GM12892 (cell line): ENCODE results near the gene IL24. TPM values are rescaled to one million over a fixed set of nuclear protein-coding genes. Genes with fewer than 3 reads are reported as not detected.
"Not testable (repeated sequence)": the region's sequence is repeated elsewhere in the genome, so short reads cannot be mapped to it uniquely, and the experiment has no call there.

Experiments used
- DNase-seq: peaks from one replicate; pipeline ENCODE4 v3.0.0; 2011; ENCODE audit not compliant: insufficient read length
- FAIRE-seq: peaks from 2 replicates; lab custom pipeline; 2011; peaks lifted over from hg19 to GRCh38; lab: Jason Lieb, UNC
- POLR2A ChIP-seq: IDR thresholded peaks from 2 replicates; pipeline ENCODE4 v1.6.1; 2011; ENCODE audit warnings: low read depth, low read length, control low read depth
- POLR2AphosphoS5 ChIP-seq: IDR thresholded peaks from 2 replicates; pipeline ENCODE4 v1.6.1; 2011; ENCODE audit warnings: low read depth, low read length, control low read depth
- TAF1 ChIP-seq: IDR thresholded peaks from 2 replicates; pipeline ENCODE4 v1.6.1; 2011; ENCODE audit warnings: low read depth, mild to moderate bottlenecking, control low read depth, low read length, borderline replicate concordance
- polyA plus RNA-seq: library from polyadenylated mRNA; unstranded; fragments of >200 nt; gene quantifications from one replicate; pipeline ENCODE4 v1.2.1, GENCODE V29; 2012; ENCODE audit warnings: missing spikeins, inconsistent platforms; ENCODE audit not compliant: missing spikeins

Gene IL24, protein sequence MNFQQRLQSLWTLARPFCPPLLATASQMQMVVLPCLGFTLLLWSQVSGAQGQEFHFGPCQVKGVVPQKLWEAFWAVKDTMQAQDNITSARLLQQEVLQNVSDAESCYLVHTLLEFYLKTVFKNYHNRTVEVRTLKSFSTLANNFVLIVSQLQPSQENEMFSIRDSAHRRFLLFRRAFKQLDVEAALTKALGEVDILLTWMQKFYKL
- polyA plus RNA-seq, result 12.3 TPM

DNA sequence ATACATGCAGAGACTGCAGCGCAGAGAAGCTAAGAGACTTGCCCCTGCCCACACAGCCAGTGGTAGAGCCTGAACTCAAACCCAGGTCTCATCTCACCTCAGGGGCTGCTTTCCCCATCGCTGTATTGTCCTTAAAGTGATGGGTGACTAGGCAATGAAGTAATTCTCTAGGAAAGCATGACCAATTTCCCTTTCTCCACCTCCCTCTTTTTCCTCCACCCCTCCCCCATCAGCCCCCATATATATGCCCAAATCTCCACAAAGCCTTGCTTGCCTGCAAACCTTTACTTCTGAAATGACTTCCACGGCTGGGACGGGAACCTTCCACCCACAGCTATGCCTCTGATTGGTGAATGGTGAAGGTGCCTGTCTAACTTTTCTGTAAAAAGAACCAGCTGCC lies at the start of gene IL24:
TSS of gene IL24 (plus strand) at position 269 of the 400 bp plus-strand sequence. CDS start 390 bp downstream, outside the sequence.
- FAIRE-seq, result no peak
- DNase-seq, result no peak
- TF ChIP-seq POLR2A, result no peak
- TF ChIP-seq POLR2AphosphoS5, result no peak
- no peak for TF ChIP-seq TAF1

DNA sequence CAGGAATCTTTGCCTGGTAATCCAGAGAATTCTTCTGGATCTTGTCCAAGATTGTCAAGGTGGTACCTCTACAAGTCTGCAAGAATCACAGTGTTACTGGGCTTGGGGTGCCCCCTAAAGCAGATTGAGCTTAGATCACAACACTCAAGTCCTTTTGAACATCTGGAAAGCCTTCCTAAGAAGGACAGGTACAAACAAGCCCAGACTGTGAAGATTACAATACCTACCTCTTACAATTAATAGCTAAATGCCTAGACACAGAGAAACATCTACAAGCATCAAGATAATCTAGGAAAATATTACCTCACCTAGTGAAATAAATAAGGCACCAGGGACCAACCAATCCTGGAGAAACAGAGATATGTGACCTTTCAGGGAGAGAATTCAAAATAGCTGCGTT lies 49.3 kb upstream of the IL24 start:
- FAIRE-seq (no peak), DNase-seq (no peak)
- TF ChIP-seq POLR2A, result no peak
- TF ChIP-seq TAF1, result no peak
- TF ChIP-seq POLR2AphosphoS5, result no peak

DNA sequence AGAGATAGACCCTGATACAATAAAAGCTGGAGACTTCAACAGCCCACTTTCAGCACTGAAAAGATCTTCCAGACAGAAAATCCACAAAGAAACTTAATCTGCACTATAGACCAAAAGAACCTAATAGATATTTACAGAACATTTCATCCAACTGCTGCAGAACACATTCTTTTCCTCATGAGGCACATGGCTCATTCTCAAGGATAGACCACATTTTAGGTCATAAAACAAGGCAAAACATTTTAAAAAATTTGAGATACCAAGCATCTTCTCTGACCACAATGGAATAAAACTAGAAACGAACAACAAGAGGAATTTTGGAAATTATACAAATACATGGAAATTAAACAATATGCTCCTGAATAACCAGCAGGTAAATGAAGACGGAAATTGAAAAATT lies 46.8 kb upstream of the IL24 start:
- TF ChIP-seq POLR2A (no peak), POLR2AphosphoS5 (no peak), TAF1 (no peak)
- DNase-seq (no peak), FAIRE-seq (no peak)

DNA sequence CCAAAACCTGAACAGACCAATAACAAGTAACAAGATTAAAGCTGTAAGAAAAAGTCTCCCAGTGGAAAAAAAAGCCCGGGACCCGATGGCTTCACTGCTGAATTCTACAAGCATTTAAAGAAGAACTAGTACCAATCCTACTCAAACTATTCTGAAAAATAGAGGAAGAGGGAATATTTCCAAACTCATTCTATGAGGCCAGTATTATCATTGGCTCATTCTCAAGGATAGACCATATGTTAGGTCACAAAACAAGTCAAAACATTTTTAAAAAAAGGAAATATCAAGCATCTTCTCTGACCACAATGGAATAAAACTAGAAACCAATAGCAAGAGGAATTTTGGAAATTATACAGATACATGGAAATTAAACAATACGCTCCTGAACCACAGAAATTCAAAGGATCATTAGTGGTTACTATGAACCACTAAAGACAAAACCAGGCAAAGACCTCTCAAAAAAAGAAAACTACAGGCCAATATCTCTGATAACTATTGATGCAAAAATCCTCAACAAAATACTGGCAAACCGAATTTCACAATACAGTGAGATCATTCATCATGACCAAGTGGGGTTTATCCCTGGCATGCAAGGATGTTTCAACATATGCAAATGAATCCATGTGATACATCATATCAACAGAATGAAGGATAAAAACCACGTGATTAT lies 45.8 kb upstream of the IL24 start:
- no peak for FAIRE-seq
- no peak for TF ChIP-seq POLR2A
- TF ChIP-seq POLR2AphosphoS5, result no peak
- TF ChIP-seq TAF1, result no peak
- DNase-seq, result no peak

DNA sequence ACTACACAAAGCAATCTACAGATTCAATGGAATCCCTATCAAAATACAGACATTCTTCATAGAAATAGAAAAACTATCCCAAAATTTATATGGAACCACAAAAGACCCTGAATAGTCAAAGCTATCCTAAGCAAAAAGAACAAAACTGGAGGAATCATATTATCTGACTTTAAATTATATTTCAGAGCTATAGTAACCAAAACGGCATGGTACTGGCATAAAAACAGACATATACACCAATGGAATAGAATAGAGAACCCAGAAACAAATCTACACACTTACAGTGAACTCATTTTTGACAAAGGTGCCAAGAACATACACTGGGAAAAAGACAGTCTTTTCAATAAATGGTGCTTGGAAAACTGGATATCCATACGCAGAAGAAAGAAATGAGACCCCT lies 44.6 kb upstream of the IL24 start:
- not testable (repeated sequence) for DNase-seq, FAIRE-seq

DNA sequence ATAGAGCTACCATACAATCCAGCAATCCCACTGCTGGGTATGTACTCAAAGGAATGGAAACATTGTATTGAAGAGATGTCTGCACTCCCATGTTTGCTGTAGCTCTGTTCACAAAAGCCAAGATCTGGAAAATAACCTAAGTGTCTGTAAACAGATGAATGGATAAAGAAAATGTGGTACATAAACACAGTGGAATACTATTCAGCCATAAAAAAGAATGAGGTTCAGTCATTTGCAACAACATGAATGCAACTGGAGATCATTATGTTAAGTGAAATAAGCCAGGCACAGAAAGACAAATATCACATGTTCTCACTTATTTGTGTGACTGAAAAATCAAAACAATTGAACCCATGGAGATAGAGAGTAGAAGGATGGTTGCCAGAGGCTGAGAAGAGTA lies 43.5 kb upstream of the IL24 start:
- not testable (repeated sequence) for DNase-seq, FAIRE-seq

DNA sequence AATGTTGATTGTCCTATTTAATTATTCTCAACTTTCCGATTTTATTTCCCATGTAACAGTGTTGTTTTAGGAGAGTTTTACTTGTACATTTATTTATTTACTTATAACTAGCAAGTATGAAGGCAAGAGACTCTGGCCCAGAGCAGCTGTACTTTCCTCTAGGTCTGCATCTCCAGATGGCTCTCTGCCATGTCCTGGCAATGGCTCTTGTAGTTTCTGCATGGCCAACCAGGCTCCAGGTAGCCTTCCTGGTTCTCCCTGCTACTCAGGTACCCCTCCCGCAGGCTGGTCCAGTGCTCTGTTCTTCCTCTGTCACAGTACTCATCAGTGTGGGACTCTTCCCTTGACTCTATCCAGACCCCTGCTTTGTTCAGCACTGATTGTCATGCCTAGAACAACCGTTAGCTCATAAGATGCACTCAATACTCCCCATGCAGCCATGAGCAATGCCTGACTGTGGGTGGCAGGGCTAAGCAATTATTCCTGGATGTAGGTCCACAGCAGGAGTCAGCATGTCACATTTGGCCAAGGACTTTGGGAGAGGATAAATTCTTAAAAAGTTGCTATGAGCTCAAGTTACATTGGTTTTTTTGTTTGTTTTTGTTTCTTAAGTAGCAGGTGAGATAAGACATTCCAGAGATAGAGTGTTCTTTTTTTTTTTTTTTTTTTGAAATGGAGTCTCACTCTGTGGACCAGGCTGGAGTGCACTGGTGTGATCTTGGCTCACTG lies 42.7 kb upstream of the IL24 start:
- DNase-seq, result no peak
- FAIRE-seq, result no peak
- TF ChIP-seq TAF1, result no peak
- no peak for TF ChIP-seq POLR2A
- no peak for TF ChIP-seq POLR2AphosphoS5

DNA sequence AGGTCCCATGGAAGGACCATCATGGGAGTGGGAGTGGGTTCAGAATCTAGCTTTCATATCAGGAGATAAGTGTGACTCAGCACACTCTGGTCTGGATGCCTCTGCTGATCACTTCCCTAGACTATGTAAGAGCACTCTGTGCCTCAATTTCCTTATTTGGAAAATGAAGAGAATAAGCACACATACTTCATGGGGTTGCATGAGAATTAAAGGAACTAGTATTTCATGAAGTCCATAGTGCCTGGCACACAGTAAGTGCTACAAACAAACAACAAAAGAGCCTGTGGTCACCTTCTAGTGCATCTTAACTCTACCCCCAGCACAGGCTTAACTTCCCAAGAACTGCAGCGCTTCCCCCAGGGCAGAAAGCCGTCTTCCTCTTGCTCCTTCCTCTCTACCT lies 41.4 kb upstream of the IL24 start:
- FAIRE-seq (no peak), DNase-seq (no peak)
- no peak for TF ChIP-seq TAF1
- TF ChIP-seq POLR2A, result no peak
- no peak for TF ChIP-seq POLR2AphosphoS5

DNA sequence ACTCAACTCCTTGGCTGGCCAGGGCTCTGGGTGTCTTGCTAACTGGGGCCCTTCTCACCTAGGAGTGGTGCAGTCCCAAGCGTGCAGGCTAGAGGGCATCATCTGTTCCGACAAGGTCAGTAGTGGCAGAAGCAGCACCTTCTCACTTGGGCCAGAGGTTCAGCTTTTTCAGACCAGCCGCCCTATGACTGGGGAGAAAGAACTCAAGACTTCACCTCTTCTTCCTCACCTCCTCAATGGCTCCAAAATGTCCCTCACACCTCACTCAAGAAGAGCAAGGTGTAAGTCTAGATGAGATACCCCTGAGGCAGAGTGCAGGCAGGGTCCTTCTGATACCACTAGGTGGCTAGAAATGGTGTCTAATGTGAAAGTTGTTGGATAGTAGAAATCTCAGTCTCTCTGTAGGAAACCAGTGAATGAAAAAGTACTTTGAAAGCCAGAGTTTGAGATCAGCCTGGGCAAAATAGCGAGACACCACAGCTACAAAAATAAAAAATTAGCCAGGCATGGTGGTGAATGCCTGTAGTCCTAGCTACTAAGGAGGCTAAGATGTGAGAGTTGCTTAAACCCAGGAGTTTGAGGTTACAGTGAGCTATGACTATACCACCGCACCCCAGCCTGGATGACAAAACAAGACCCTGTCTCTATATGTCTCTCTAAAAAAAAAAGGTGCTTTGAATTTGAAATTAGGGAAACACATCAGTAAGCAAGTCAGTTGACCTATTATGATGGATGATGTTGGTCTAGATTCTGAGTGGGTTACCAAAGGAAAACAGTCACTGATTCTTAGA lies 40.4 kb upstream of the IL24 start:
- TF ChIP-seq TAF1 (no peak), POLR2AphosphoS5 (no peak), POLR2A (no peak)
- DNase-seq (no peak), FAIRE-seq (peak; percentile 51)

DNA sequence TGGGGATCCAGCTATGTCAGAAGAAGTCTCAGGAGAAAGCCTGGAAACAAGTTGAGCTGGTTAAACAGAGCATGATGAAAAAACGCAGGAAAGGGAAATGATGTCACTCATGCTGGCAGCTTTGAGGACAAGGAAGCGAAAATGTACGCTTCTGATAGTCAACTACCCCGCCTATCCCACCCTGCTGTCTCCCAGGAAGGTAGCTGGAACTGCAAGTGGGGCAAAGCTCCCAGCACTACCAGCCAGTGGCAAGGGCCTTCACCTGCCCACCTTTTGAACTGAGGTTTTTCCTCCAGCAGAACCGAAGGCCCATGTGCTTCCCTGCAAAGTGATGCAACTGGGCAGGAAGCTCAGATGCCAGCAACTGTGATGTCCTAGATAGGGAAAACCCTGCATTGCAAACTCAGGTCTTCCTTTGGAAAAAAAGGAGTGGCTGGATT lies 38.1 kb upstream of the IL24 start:
- TF ChIP-seq POLR2A (no peak), POLR2AphosphoS5 (no peak), TAF1 (no peak)
- no peak for FAIRE-seq
- no peak for DNase-seq

DNA sequence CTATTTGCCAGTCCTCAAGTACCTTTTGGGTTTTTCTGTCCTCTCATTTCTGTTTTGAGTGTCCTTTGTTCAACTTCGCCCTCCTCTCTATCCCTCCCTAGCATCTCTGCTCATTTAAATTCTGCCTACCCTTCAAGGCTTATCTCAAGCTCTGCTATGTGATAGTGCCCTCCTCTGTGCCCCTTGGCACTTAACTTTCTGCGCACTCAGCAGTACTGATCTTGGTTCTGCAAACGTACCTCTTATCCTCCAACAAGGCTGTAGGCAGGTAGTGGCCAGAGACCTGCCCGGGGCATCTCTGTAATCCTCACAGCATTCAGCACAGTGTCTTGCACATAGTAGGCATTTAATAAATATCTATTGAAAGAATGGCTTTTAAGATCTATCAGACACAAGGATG lies 37.1 kb upstream of the IL24 start:
- FAIRE-seq (no peak), DNase-seq (no peak)
- no peak for TF ChIP-seq POLR2A
- no peak for TF ChIP-seq POLR2AphosphoS5
- TF ChIP-seq TAF1, result no peak

DNA sequence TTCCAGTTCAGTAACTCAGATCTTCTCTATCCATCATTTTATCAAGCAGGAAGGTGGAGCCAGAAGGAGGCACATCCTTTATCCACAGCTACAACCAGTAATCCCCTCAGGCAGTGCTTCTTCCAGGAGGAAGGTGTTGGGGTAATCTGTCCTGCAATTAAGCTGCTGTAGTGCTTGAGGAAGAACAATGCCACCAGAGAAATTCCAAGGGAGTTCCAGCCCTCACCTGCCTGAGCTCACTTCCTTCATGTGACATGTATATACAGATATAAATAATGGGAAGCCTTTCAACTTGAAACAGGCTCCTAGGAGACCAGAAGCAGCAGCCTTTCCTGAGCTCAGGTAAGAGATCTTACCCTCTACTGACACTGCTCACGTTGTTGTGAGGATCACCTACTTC lies 34.0 kb upstream of the IL24 start:
- DNase-seq (no peak), FAIRE-seq (no peak)
- TF ChIP-seq POLR2AphosphoS5 (no peak), POLR2A (no peak), TAF1 (no peak)
